Caco-2 (cell line): ENCODE data around the gene STXBP1. TPM values are rescaled to one million over a fixed set of nuclear protein-coding genes. Genes with fewer than 3 reads are reported as not detected.

Experiments used
- BruUV-seq: library from RNA; stranded (reverse); fragments of 400-500 nt; replicated peaks from 2 replicates; lab custom pipeline; 2021; lab: Mats Ljungman, UMichigan
- CTCF ChIA-PET: fragments of 300-600 bp; sonication (Branson Sonifier 250); formaldehyde crosslinking; loops from one replicate; lab custom pipeline; 2022; ENCODE audit warnings: antibody characterized with exemption; lab: Charles Lee
- POLR2A ChIA-PET: fragments of 300-600 bp; sonication (Branson Sonifier 250); formaldehyde crosslinking; loops from one replicate; lab custom pipeline; 2022; ENCODE audit warnings: antibody characterized with exemption; lab: Charles Lee
- DNase-seq, 2 experiments: peaks; one replicate each; pipeline versions ENCODE4 v3.0.0 to v3.0.0-alpha.2; 2020 to 2022
- H3K27me3 ChIP-seq: replicated peaks from 2 replicates; pipeline ENCODE4 v1.6.0; 2011; ENCODE audit warnings: low read length; ENCODE audit not compliant: control insufficient read depth, insufficient read depth
- H3K36me3 ChIP-seq: 2 replicates; pipeline ENCODE4 v1.5.1; 2011; ENCODE audit warnings: low read length; ENCODE audit not compliant: control insufficient read depth, insufficient read depth
- H3K4me1 ChIP-seq: fragments of 250-450 bp; sonication (Bioruptor Pico); 2 replicates; pipeline ENCODE4 v1.5.1; 2020; ENCODE audit warnings: mild to moderate bottlenecking
- H3K4me3 ChIP-seq: 2 replicates; pipeline ENCODE4 v1.5.1; 2011; ENCODE audit warnings: low read depth, mild to moderate bottlenecking, control low read depth, low read length
- H3K9me3 ChIP-seq: fragments of 250-450 bp; sonication (Bioruptor Pico); 2 replicates; pipeline ENCODE4 v1.5.1; 2020; ENCODE audit warnings: mild to moderate bottlenecking, moderate library complexity
- H3K27ac Mint-ChIP-seq: one replicate; pipeline ENCODE4 v1.8.0; 2022; ENCODE audit warnings: mixed read lengths; ENCODE audit not compliant: unreplicated experiment
- H3K27me3 Mint-ChIP-seq: one replicate; pipeline ENCODE4 v1.8.0; 2022; ENCODE audit warnings: mixed read lengths; ENCODE audit not compliant: insufficient read depth, unreplicated experiment
- H3K36me3 Mint-ChIP-seq: one replicate; pipeline ENCODE4 v1.8.0; 2022; ENCODE audit warnings: mild to moderate bottlenecking, mixed read lengths; ENCODE audit not compliant: insufficient read depth, unreplicated experiment
- H3K4me1 Mint-ChIP-seq: one replicate; pipeline ENCODE4 v1.8.0; 2022; ENCODE audit warnings: low read depth, mixed read lengths; ENCODE audit not compliant: unreplicated experiment
- H3K4me3 Mint-ChIP-seq: one replicate; pipeline ENCODE4 v1.8.0; 2022; ENCODE audit warnings: mild to moderate bottlenecking, moderate library complexity, mixed read lengths; ENCODE audit not compliant: unreplicated experiment
- H3K9me3 Mint-ChIP-seq: one replicate; pipeline ENCODE4 v1.8.0; 2022; ENCODE audit warnings: mixed read lengths; ENCODE audit not compliant: unreplicated experiment
- intact Hi-C: fragments of 100-400 bp; cut with micrococcal nuclease; formaldehyde crosslinking; loops from one replicate; pipeline ENCODE4 v1.10.0; 2022; ENCODE audit not compliant: unreplicated experiment
- total RNA-seq: library from RNA; stranded (reverse); gene quantifications from 2 replicates; pipeline ENCODE4 v1.2.3, GENCODE V29; 2022
- TF ChIP-seq, protein P1 (sequence below), 2 experiments: fragments of 200-600 bp in 1 of 2; IDR thresholded peaks; 1 replicate in 1 of 2; 2 replicates in 1 of 2; pipeline versions ENCODE4 v1.5.1 to v1.8.0; 2011 to 2022; ENCODE audit warnings: antibody characterized with exemption in 1 of 2, control low read depth in 1 of 2, inconsistent platforms in 1 of 2, low read depth in 1 of 2, low read length in 1 of 2, mild to moderate bottlenecking in 1 of 2, moderate library complexity in 1 of 2; ENCODE audit not compliant: insufficient read depth in 1 of 2, severe bottlenecking in 1 of 2, unreplicated experiment in 1 of 2

Gene STXBP1
- total RNA-seq, 1 experiment from 2014 or later, result 5.5 TPM

- Mint-ChIP-seq H3K27me3 (peaks cover 6% of the 10 kb centered on the region), H3K4me3 (no peak overlapping the region), H3K27ac (no peak overlapping the region), H3K9me3 (no peaks in the 10 kb centered on the region), H3K36me3 (no peaks in the 10 kb centered on the region), H3K4me1 (no peaks in the 10 kb centered on the region)
- CTCF ChIA-PET, result interaction anchor here (0.7 kb wide), 1 partner anchor 70 kb away, joined by 3 read pairs; the partner anchor contains the start of gene TOR2A
- H3K9me3 ChIP-seq, result no peaks in the 10 kb centered on the region
- TF ChIP-seq, protein P1, sequence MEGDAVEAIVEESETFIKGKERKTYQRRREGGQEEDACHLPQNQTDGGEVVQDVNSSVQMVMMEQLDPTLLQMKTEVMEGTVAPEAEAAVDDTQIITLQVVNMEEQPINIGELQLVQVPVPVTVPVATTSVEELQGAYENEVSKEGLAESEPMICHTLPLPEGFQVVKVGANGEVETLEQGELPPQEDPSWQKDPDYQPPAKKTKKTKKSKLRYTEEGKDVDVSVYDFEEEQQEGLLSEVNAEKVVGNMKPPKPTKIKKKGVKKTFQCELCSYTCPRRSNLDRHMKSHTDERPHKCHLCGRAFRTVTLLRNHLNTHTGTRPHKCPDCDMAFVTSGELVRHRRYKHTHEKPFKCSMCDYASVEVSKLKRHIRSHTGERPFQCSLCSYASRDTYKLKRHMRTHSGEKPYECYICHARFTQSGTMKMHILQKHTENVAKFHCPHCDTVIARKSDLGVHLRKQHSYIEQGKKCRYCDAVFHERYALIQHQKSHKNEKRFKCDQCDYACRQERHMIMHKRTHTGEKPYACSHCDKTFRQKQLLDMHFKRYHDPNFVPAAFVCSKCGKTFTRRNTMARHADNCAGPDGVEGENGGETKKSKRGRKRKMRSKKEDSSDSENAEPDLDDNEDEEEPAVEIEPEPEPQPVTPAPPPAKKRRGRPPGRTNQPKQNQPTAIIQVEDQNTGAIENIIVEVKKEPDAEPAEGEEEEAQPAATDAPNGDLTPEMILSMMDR (IDR thresholded peaks at IDR 0.05; ENCODE audit: insufficient read depth in 1 of 2, low read depth in 1 of 2, low read length in 1 of 2, severe bottlenecking in 1 of 2, unreplicated experiment in 1 of 2), result no peak
- no peaks in the 10 kb centered on the region for H3K36me3 ChIP-seq
- DNase-seq, result no peak
- BruUV-seq, result no TSS peak
- POLR2A ChIA-PET, result no interaction called here
- intact Hi-C loops, result no loop called here
- H3K4me1 ChIP-seq, result no peaks in the 10 kb centered on the region
- no peak overlapping the region for H3K4me3 ChIP-seq
- H3K27me3 ChIP-seq, result no peaks in the 10 kb centered on the region
Measured at GRCh38 chr9:127664678-127665507, 52.8 kb downstream of the STXBP1 start.

- BruUV-seq, result no TSS peak
- Mint-ChIP-seq H3K27ac (no peak overlapping the region), H3K27me3 (peaks cover 6% of the 10 kb centered on the region), H3K4me3 (no peak overlapping the region), H3K9me3 (no peaks in the 10 kb centered on the region), H3K4me1 (no peaks in the 10 kb centered on the region), H3K36me3 (no peaks in the 10 kb centered on the region)
- TF ChIP-seq, protein P1 (IDR thresholded peaks at IDR 0.05; ENCODE audit: insufficient read depth in 1 of 2, low read depth in 1 of 2, low read length in 1 of 2, severe bottlenecking in 1 of 2, unreplicated experiment in 1 of 2), result no peak
- DNase-seq, result no peak
- Histone ChIP-seq H3K9me3 (no peaks in the 10 kb centered on the region), H3K4me1 (no peaks in the 10 kb centered on the region), H3K27me3 (no peaks in the 10 kb centered on the region), H3K4me3 (no peak overlapping the region), H3K36me3 (no peaks in the 10 kb centered on the region)
- CTCF ChIA-PET, result interaction anchor here (0.7 kb wide), 1 partner anchor 405 kb away, joined by 3 read pairs; no protein-coding TSS in a partner anchor
- intact Hi-C loops, result no loop called here
- POLR2A ChIA-PET, result no interaction called here
Measured at GRCh38 chr9:127667127-127667844, 55.2 kb downstream of the STXBP1 start.

GRCh38 chr9:127667906-127668305 lies 55.8 kb downstream of the STXBP1 start:
- BruUV-seq, result no TSS peak
- Histone ChIP-seq H3K4me1 (no peaks in the 10 kb centered on the region), H3K27me3 (no peaks in the 10 kb centered on the region), H3K4me3 (no peak overlapping the region), H3K36me3 (no peaks in the 10 kb centered on the region), H3K9me3 (no peaks in the 10 kb centered on the region)
- DNase-seq, result no peak
- Mint-ChIP-seq H3K4me1 (no peaks in the 10 kb centered on the region), H3K27ac (no peak overlapping the region), H3K4me3 (no peak overlapping the region), H3K36me3 (no peaks in the 10 kb centered on the region), H3K9me3 (no peaks in the 10 kb centered on the region), H3K27me3 (peaks cover 6% of the 10 kb centered on the region)
- ChIA-PET CTCF (interaction anchor here (0.7 kb wide), 1 partner anchor 405 kb away, joined by 3 read pairs; no protein-coding TSS in a partner anchor), POLR2A (no interaction called here)
- TF ChIP-seq, protein P1 (IDR thresholded peaks at IDR 0.05; ENCODE audit: insufficient read depth in 1 of 2, low read depth in 1 of 2, low read length in 1 of 2, severe bottlenecking in 1 of 2, unreplicated experiment in 1 of 2), result no peak
- intact Hi-C loops, result no loop called here
